H1 (cell line): ENCODE data around the gene RALY. TPM values are rescaled to one million over a fixed set of nuclear protein-coding genes. Genes with fewer than 3 reads are reported as not detected.

Experiments
- CTCF ChIA-PET: fragments of 300-600 bp; sonication (Branson Sonifier 250); formaldehyde crosslinking; loops from one replicate; lab custom pipeline; 2021; ENCODE audit not compliant: partially characterized antibody; lab: Charles Lee
- POLR2A ChIA-PET: fragments of 300-600 bp; sonication (Branson Sonifier 250); formaldehyde crosslinking; loops from one replicate; lab custom pipeline; 2021; ENCODE audit warnings: inconsistent platforms; ENCODE audit not compliant: partially characterized antibody; lab: Charles Lee
- DNase-seq, 2 experiments: peaks; one replicate each; pipeline versions ENCODE4 v3.0.0 to v3.0.0-alpha.2; 2010 to 2022; ENCODE audit warnings: low spot score in 2 of 2, low read depth in 1 of 2, mixed read lengths in 1 of 2
- FAIRE-seq: peaks from 2 replicates; lab custom pipeline; 2011; peaks lifted over from hg19 to GRCh38; lab: Jason Lieb, UNC
- H2AFZ ChIP-seq: 2 replicates; pipeline ENCODE4 v1.8.1; 2012; ENCODE audit warnings: low read length, inconsistent platforms
- H2AK5ac ChIP-seq: 2 replicates; pipeline ENCODE4 v1.6.1; 2013; ENCODE audit warnings: low read depth, low read length
- H2BK120ac ChIP-seq: replicated peaks from 2 replicates; pipeline ENCODE3; 2013; ENCODE audit warnings: low read depth, low read length, inconsistent platforms
- H2BK12ac ChIP-seq: 2 replicates; pipeline ENCODE4 v1.6.1; 2013; ENCODE audit warnings: low read depth, low read length
- H2BK15ac ChIP-seq: 2 replicates; pipeline ENCODE4 v1.6.1; 2013; ENCODE audit warnings: low read length
- H2BK20ac ChIP-seq: 2 replicates; pipeline ENCODE4 v1.6.1; 2013; ENCODE audit warnings: low read length
- H2BK5ac ChIP-seq: 2 replicates; pipeline ENCODE4 v1.6.1; 2013; ENCODE audit warnings: low read depth, low read length
- H3K14ac ChIP-seq: 2 replicates; pipeline ENCODE4 v1.6.1; 2013; ENCODE audit warnings: inconsistent platforms; ENCODE audit not compliant: insufficient read length
- H3K18ac ChIP-seq: 2 replicates; pipeline ENCODE4 v1.6.1; 2013; ENCODE audit warnings: low read length; ENCODE audit errors: extremely low read depth
- H3K23ac ChIP-seq: 2 replicates; pipeline ENCODE4 v1.6.1; 2013; ENCODE audit warnings: inconsistent platforms; ENCODE audit not compliant: insufficient read length
- H3K23me2 ChIP-seq: 2 replicates; pipeline ENCODE4 v1.6.1; 2013; ENCODE audit warnings: low read depth, low read length
- H3K27ac ChIP-seq: 2 replicates; pipeline ENCODE4 v1.6.1; 2011; ENCODE audit warnings: low read depth, low read length, inconsistent platforms
- H3K27me3 ChIP-seq, 4 experiments: replicated peaks in 1 of 4; 1 replicate in 1 of 4; 2 replicates in 3 of 4; pipeline versions ENCODE4 v1.6.1 to v1.8.1; 2011 to 2013; ENCODE audit warnings: low read length in 3 of 4, mild to moderate bottlenecking in 3 of 4, inconsistent platforms in 2 of 4, mixed read lengths in 2 of 4, moderate library complexity in 1 of 4; ENCODE audit not compliant: control insufficient read depth in 3 of 4, insufficient read depth in 3 of 4; ENCODE audit errors: extremely low read depth in 1 of 4
- H3K36me3 ChIP-seq, 4 experiments: 2 replicates each; pipeline versions ENCODE4 v1.6.1 to v1.8.1; 2011 to 2013; ENCODE audit warnings: mild to moderate bottlenecking in 4 of 4, low read length in 3 of 4, moderate library complexity in 2 of 4, control low read depth in 1 of 4, inconsistent platforms in 1 of 4; ENCODE audit not compliant: insufficient read depth in 4 of 4, control insufficient read depth in 2 of 4
- H3K4ac ChIP-seq: replicated peaks from 2 replicates; pipeline ENCODE3; 2013; ENCODE audit warnings: low read length, low read depth, mixed read lengths, inconsistent platforms; ENCODE audit not compliant: insufficient read length
- H3K4me1 ChIP-seq, 4 experiments: replicated peaks in 1 of 4; 1 replicate in 1 of 4; 2 replicates in 3 of 4; pipeline versions ENCODE4 v1.6.1 to v1.8.1; 2011 to 2013; ENCODE audit warnings: low read length in 3 of 4, inconsistent platforms in 2 of 4, mixed read lengths in 1 of 4; ENCODE audit not compliant: insufficient read depth in 4 of 4, control insufficient read depth in 3 of 4
- H3K4me2 ChIP-seq, 2 experiments: 2 replicates each; pipeline versions ENCODE4 v1.6.1 to v1.8.1; 2011 to 2013; ENCODE audit warnings: low read depth in 2 of 2, low read length in 2 of 2, control low read depth in 1 of 2, inconsistent platforms in 1 of 2, mild to moderate bottlenecking in 1 of 2; ENCODE audit not compliant: insufficient read depth in 1 of 2
- H3K4me3 ChIP-seq, 4 experiments: fragments of 200-600, 300-600 bp in 1 of 4; sonication (generic), shearing (Covaris generic), sonication (Bioruptor Twin) in 1 of 4; 2 replicates each; pipeline versions ENCODE4 v1.5.1 to v1.8.1; 2011 to 2016; ENCODE audit warnings: low read length in 4 of 4, low read depth in 3 of 4, control low read depth in 2 of 4, inconsistent platforms in 2 of 4, mild to moderate bottlenecking in 2 of 4, mixed read lengths in 1 of 4, moderate library complexity in 1 of 4; ENCODE audit not compliant: insufficient read depth in 2 of 4; ENCODE audit errors: extremely low read depth in 1 of 4
- H3K56ac ChIP-seq: replicated peaks from 2 replicates; pipeline ENCODE3; 2013; ENCODE audit warnings: low read depth, mild to moderate bottlenecking, mixed read lengths, low read length, inconsistent platforms; ENCODE audit not compliant: insufficient read length
- H3K79me1 ChIP-seq: 2 replicates; pipeline ENCODE4 v1.6.1; 2013; ENCODE audit warnings: low read depth, low read length, control low read depth
- H3K79me2 ChIP-seq, 2 experiments: 2 replicates each; pipeline versions ENCODE4 v1.6.1 to v1.8.1; 2012 to 2013; ENCODE audit warnings: low read length in 2 of 2, mild to moderate bottlenecking in 2 of 2, inconsistent platforms in 1 of 2; ENCODE audit not compliant: insufficient read depth in 2 of 2, control insufficient read depth in 1 of 2
- H3K9ac ChIP-seq, 4 experiments: replicated peaks in 1 of 4; 1 replicate in 1 of 4; 2 replicates in 3 of 4; pipeline versions ENCODE4 v1.6.1 to v1.8.1; 2011 to 2013; ENCODE audit warnings: low read depth in 3 of 4, low read length in 3 of 4, control low read depth in 2 of 4, mild to moderate bottlenecking in 2 of 4, moderate library complexity in 2 of 4, inconsistent platforms in 1 of 4; ENCODE audit errors: extremely low read depth in 1 of 4
- H3K9me3 ChIP-seq, 2 experiments: 2 replicates each; pipeline versions ENCODE4 v1.6.1 to v1.8.1; 2012 to 2013; ENCODE audit warnings: mild to moderate bottlenecking in 2 of 2, moderate library complexity in 2 of 2, control low read depth in 1 of 2, inconsistent platforms in 1 of 2, low read depth in 1 of 2, low read length in 1 of 2, mixed read lengths in 1 of 2; ENCODE audit not compliant: insufficient read depth in 2 of 2
- H4K20me1 ChIP-seq, 2 experiments: replicated peaks in 1 of 2; 2 replicates each; pipeline versions ENCODE3 to v1.8.1; 2011 to 2013; ENCODE audit warnings: inconsistent platforms in 2 of 2, low read length in 2 of 2, mild to moderate bottlenecking in 1 of 2; ENCODE audit not compliant: insufficient read depth in 2 of 2, control insufficient read depth in 1 of 2
- H4K5ac ChIP-seq: 2 replicates; pipeline ENCODE4 v1.6.1; 2013; ENCODE audit warnings: low read length, low read depth, mixed read lengths, inconsistent platforms; ENCODE audit not compliant: insufficient read length
- H4K8ac ChIP-seq: 2 replicates; pipeline ENCODE4 v1.8.0; 2013; ENCODE audit warnings: mild to moderate bottlenecking, moderate library complexity, low read length, inconsistent platforms; ENCODE audit not compliant: insufficient read depth; ENCODE audit errors: extremely low read depth
- H4K91ac ChIP-seq: replicated peaks from 2 replicates; pipeline ENCODE3; 2013; ENCODE audit warnings: low read length, mixed read lengths, inconsistent platforms; ENCODE audit not compliant: insufficient read length
- CEBPB ChIP-seq: IDR thresholded peaks from 2 replicates; pipeline ENCODE4 v1.6.1; 2012; ENCODE audit warnings: low read depth, low read length
- KDM1A ChIP-seq: fragments of 200-600, 300-600 bp; sonication (generic); IDR thresholded peaks from 2 replicates; pipeline ENCODE4 v1.7.1; 2016; ENCODE audit warnings: mild to moderate bottlenecking, low read length, borderline replicate concordance
- WGBS, 2 experiments: shearing (Covaris generic) in 1 of 2; methylation state at CpG; one replicate each; pipeline versions ENCODE4 v1.1.6 to v1.1.7; 2013 to 2015; ENCODE audit warnings: low lambda C conversion rate in 2 of 2, mixed read lengths in 2 of 2, inconsistent platforms in 1 of 2, low coverage in 1 of 2, missing lambda C conversion rate in 1 of 2; ENCODE audit not compliant: insufficient replicate concordance in 2 of 2, insufficient coverage in 1 of 2, insufficient read length in 1 of 2; ENCODE audit errors: extremely low coverage in 1 of 2, missing lambda C conversion rate in 1 of 2; 5-methylcytosine and 5-hydroxymethylcytosine counted together
- polyA plus RNA-seq, 7 experiments: library from polyadenylated mRNA; depleted of rRNA in 3 of 7; stranded (reverse) in 5 of 7; unstranded in 2 of 7; fragments of >200 nt in 5 of 7; fragments of 200-250 nt in 2 of 7; gene quantifications; 1 replicate in 5 of 7; 2 replicates in 1 of 7; 4 replicates in 1 of 7; pipeline versions ENCODE4 v1.2.1 to v1.2.3, GENCODE V29; 2011 to 2013; ENCODE audit warnings: missing spikeins in 2 of 7, mixed read lengths in 2 of 7
- total RNA-seq: library from RNA; stranded (reverse); fragmentation: NEBNext Ultra II Directional; extraction: Animal tissue kit (Norgen Biotek cat#: 25700); gene quantifications from 2 replicates; pipeline ENCODE4 v1.2.1, GENCODE V29; 2021

RALY gene
- total and polyA plus RNA-seq, 2 of the 8 experiments (the other 6 are each of a cell fraction or from before 2014, with no cell fraction given) = 133 to 148 TPM

DNA sequence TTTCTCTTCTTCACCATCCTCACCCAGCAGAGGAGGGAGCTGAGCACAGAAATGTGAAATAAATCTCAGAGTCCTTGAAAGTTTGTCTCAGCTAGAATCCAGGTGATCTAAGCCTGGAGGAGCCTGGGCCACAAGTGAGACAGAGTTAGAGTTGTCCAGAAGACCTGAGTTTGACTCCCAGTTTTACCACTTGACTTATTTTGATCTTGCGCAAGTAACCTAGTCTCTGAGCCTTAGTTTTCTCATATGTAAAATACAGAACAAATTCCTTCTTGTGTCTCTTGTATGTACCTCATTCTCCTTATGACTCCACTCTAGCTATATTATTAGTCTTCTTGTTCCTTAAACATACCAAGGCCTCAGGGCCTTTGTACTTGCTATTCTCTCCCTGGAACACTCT, 36.7 kb downstream of the RALY start:
- no peak overlapping the region for H4K5ac ChIP-seq
- H2AFZ ChIP-seq = no peak overlapping the region
- no peak for FAIRE-seq
- POLR2A ChIA-PET = interaction anchor here (1.0 kb wide), 1 partner anchor 14 kb away, joined by 4 read pairs; no protein-coding TSS in a partner anchor
- H3K18ac ChIP-seq = no peak overlapping the region
- H3K79me1 ChIP-seq = peaks cover 8% of the 10 kb centered on the region
- no peak overlapping the region for H3K4ac ChIP-seq
- no peak for DNase-seq
- H3K36me3 ChIP-seq = peaks cover 0 to 10% (median 0%) of the 10 kb centered on the region in 4 experiments; a peak in 2 of 8 replicates
- H2BK20ac ChIP-seq = no peak overlapping the region
- peaks cover 9 to 18% of the 10 kb centered on the region in 2 experiments for H4K20me1 ChIP-seq
- no peak overlapping the region for H4K91ac ChIP-seq
- no peaks in the 10 kb centered on the region for H3K27me3 ChIP-seq
- no peak overlapping the region for H2BK120ac ChIP-seq
- TF ChIP-seq CEBPB = peak; percentile 13; the same call in 1 of the 2 replicates
- no peak for TF ChIP-seq KDM1A
- TF ChIP-seq, all 59 proteins: peak for 1
- Histone ChIP-seq H3K4me1 (peaks cover 5 to 21% (median 10%) of the 10 kb centered on the region in 4 experiments; a peak in 4 of 7 replicates), H3K4me3 (no peak overlapping the region), H2AK5ac (no peak overlapping the region), H2BK15ac (no peak overlapping the region), H3K4me2 (no peak overlapping the region), H3K9me3 (no peaks in the 10 kb centered on the region), H3K27ac (no peak overlapping the region), H2BK12ac (no peak overlapping the region), H3K23me2 (no peaks in the 10 kb centered on the region), H3K14ac (no peak overlapping the region), H4K8ac (no peak overlapping the region), H3K9ac (no peak overlapping the region), H3K79me2 (peaks cover 7 to 56% of the 10 kb centered on the region in 2 experiments), H3K56ac (no peak overlapping the region), H3K23ac (no peak overlapping the region), H2BK5ac (no peak overlapping the region)
- CTCF ChIA-PET = interaction anchor here (1.7 kb wide), 1 partner anchor 37 kb away, joined by 5 read pairs; no protein-coding TSS in a partner anchor
- WGBS, 2 experiments = 95% methylated on average over 1 of the region's 1 CpG; no CpG with 5 or more reads in 1 of the 2 experiments
